Left ventricle myocardium inferior (tissue), 1 donor: ENCODE results near the gene ITGA2B. TPM values are rescaled to one million over a fixed set of nuclear protein-coding genes. Genes with fewer than 3 reads are reported as not detected.
A peak's percentile ranks its signal among the peaks of the same experiment; 100 is the strongest.

ENCODE experiments used
- DNase-seq: peaks from one replicate; pipeline ENCODE4 v3.0.0-alpha.2; 2020
- H3K27ac ChIP-seq: fragments of 200-600 bp; replicated peaks from 2 replicates; pipeline ENCODE4 v1.8.0; 2021
- H3K27me3 ChIP-seq: fragments of 200-600 bp; 2 replicates; pipeline ENCODE4 v1.8.0; 2021; ENCODE audit warnings: low read depth
- H3K36me3 ChIP-seq: fragments of 200-600 bp; 2 replicates; pipeline ENCODE4 v1.8.0; 2021
- H3K4me1 ChIP-seq: fragments of 200-600 bp; 2 replicates; pipeline ENCODE4 v1.8.0; 2021
- H3K4me3 ChIP-seq: fragments of 200-600 bp; 2 replicates; pipeline ENCODE4 v1.8.0; 2021; ENCODE audit warnings: mild to moderate bottlenecking, moderate library complexity
- H3K9me3 ChIP-seq: fragments of 200-600 bp; replicated peaks from 2 replicates; pipeline ENCODE4 v1.8.0; 2021
- CTCF ChIP-seq: fragments of 200-600 bp; IDR thresholded peaks from 2 replicates; pipeline ENCODE4 v1.8.0; 2021; ENCODE audit warnings: antibody characterized with exemption, mild to moderate bottlenecking, borderline replicate concordance
- intact Hi-C: fragments of 100-400 bp; cut with micrococcal nuclease; formaldehyde crosslinking; loops from one replicate; pipeline ENCODE4 v1.11.0; 2022
- total RNA-seq: library from RNA; stranded (reverse); fragmentation: NEBNext Ultra II Directional; extraction: Animal tissue kit (Norgen Biotek cat#: 25700); gene quantifications from one replicate; pipeline ENCODE4 v1.2.1, GENCODE V29; 2021
- donor health status: DM: no; HTN: yes; CAD: no; lungs with severe emphysema.

ITGA2B gene
- total RNA-seq, 1 donor from 2014 or later, result 0.91 TPM

GRCh38 chr17:44389723-44390202 lies 314 bp upstream of the ITGA2B start:
- peaks cover 3% of the 10 kb centered on the region for H3K36me3 ChIP-seq
- H3K9me3 ChIP-seq, result no peaks in the 10 kb centered on the region
- no peak overlapping the region for H3K4me3 ChIP-seq
- no peak for DNase-seq
- intact Hi-C loops, result no loop called here
- no peak overlapping the region for H3K27ac ChIP-seq
- peaks cover 15% of the 10 kb centered on the region for H3K4me1 ChIP-seq
- H3K27me3 ChIP-seq, result peaks cover 10% of the 10 kb centered on the region
- TF ChIP-seq CTCF, result no peak

GRCh38 chr17:44387804-44388203 lies 1.6 kb downstream of the ITGA2B start:
- TF ChIP-seq CTCF, result no peak
- intact Hi-C loops, result no loop called here
- H3K9me3 ChIP-seq, result no peaks in the 10 kb centered on the region
- no peak overlapping the region for H3K4me3 ChIP-seq
- no peak overlapping the region for H3K27ac ChIP-seq
- DNase-seq, result no peak
- H3K36me3 ChIP-seq, result peaks cover 3% of the 10 kb centered on the region
- H3K4me1 ChIP-seq, result peaks cover 21% of the 10 kb centered on the region
- peaks cover 29% of the 10 kb centered on the region for H3K27me3 ChIP-seq

- H3K4me1 ChIP-seq, result peaks cover 21% of the 10 kb centered on the region
- H3K27ac ChIP-seq, result no peak overlapping the region
- H3K27me3 ChIP-seq, result peaks cover 36% of the 10 kb centered on the region
- H3K36me3 ChIP-seq, result peaks cover 3% of the 10 kb centered on the region
- no peaks in the 10 kb centered on the region for H3K9me3 ChIP-seq
- no peak for TF ChIP-seq CTCF
- peak overlapping the region; percentile 72 for H3K4me3 ChIP-seq
- DNase-seq, result no peak
- intact Hi-C loops, result no loop called here
These were observed 3.3 kb downstream of the ITGA2B start for GRCh38 chr17:44386182-44386525.

- Histone ChIP-seq H3K9me3 (no peaks in the 10 kb centered on the region), H3K27me3 (peaks cover 40% of the 10 kb centered on the region), H3K4me1 (peaks cover 21% of the 10 kb centered on the region), H3K36me3 (peaks cover 3% of the 10 kb centered on the region), H3K27ac (no peak overlapping the region), H3K4me3 (peak overlapping the region; percentile 72)
- no peak for TF ChIP-seq CTCF
- DNase-seq, result peak; percentile 83
- intact Hi-C loops, result no loop called here
These were observed 3.9 kb downstream of the ITGA2B start for GRCh38 chr17:44385287-44386181.

GRCh38 chr17:44384823-44385286 lies 4.6 kb downstream of the ITGA2B start:
- no peak for TF ChIP-seq CTCF
- H3K9me3 ChIP-seq, result no peaks in the 10 kb centered on the region
- intact Hi-C loops, result no loop called here

More at GRCh38 chr17:44384823-44385286, 4.6 kb downstream of the ITGA2B start:
- Histone ChIP-seq H3K4me1 (peaks cover 21% of the 10 kb centered on the region), H3K4me3 (peak overlapping the region; percentile 72), H3K36me3 (no peaks in the 10 kb centered on the region), H3K27ac (no peak overlapping the region), H3K27me3 (peaks cover 41% of the 10 kb centered on the region)
- DNase-seq, result no peak
